Pancreas (tissue), 10 donors: ENCODE data around the gene MYH6. TPM values are rescaled to one million over a fixed set of nuclear protein-coding genes. Genes with fewer than 3 reads are reported as not detected.
"Not testable (repeated sequence)": the region's sequence is repeated elsewhere in the genome, so short reads cannot be mapped to it uniquely, and the experiment has no call there.

Experiments
- ATAC-seq, 4 donors: fragments of 200-7000 bp; cut with Tn5 transposase; one replicate each; pipeline versions ENCODE4 v1.8.0 to v1.9.1; 2020; ENCODE audit warnings: mild to moderate bottlenecking in 4 of 4, moderate library complexity in 4 of 4
- DNase-seq, 6 donors: peaks; one replicate each; pipeline ENCODE4 v3.0.0-alpha.2; 2020
- FAIRE-seq: peaks from 2 replicates; lab custom pipeline; 2012; peaks lifted over from hg19 to GRCh38; lab: Jason Lieb, UNC
- H3K27ac ChIP-seq, 4 donors: fragments of 200-600 bp; sonication (generic); 1 replicate in 3 of 4; 2 replicates in 1 of 4; pipeline versions ENCODE4 v1.5.0 to v1.8.0; 2020
- H3K27me3 ChIP-seq, 4 donors: fragments of 200-600 bp; one replicate each; pipeline ENCODE4 v1.8.0; 2021
- H3K36me3 ChIP-seq, 3 donors: fragments of 200-600 bp; sonication (generic) in 1 of 3; one replicate each; pipeline versions ENCODE4 v1.5.0 to v1.8.0; 2020 to 2021
- H3K4me1 ChIP-seq, 3 donors: fragments of 200-600 bp; one replicate each; pipeline ENCODE4 v1.8.0; 2021
- H3K4me3 ChIP-seq, 4 donors: fragments of 200-600 bp; sonication (generic) in 2 of 4; one replicate each; pipeline versions ENCODE4 v1.5.0 to v1.8.0; 2020 to 2021
- H3K9me3 ChIP-seq, 4 donors: fragments of 200-600 bp; one replicate each; pipeline ENCODE4 v1.8.0; 2021
- WGBS, 2 donors: extraction: QIAGEN DNeasy Blood & Tissue Kit; methylation state at CpG; one replicate each; pipeline ENCODE4 v1.1.7; 2013; 5-methylcytosine and 5-hydroxymethylcytosine counted together
- intact Hi-C, 3 donors: fragments of 100-400 bp; cut with DNase I; formaldehyde crosslinking; loops; one replicate each; pipeline versions ENCODE4 v1.11.1 to v1.14.2; 2022
- polyA plus RNA-seq, 2 donors: library from polyadenylated mRNA; stranded (reverse); fragments of 200-250 nt; gene quantifications; one replicate each; pipeline ENCODE4 v1.2.3, GENCODE V29; 2013
- total RNA-seq, 6 donors: library from RNA; stranded (reverse); fragmentation: NEBNext Ultra II Directional in 4 of 6; extraction: Animal tissue kit (Norgen Biotek cat#: 25700) in 4 of 6; gene quantifications; one replicate each; pipeline versions ENCODE4 v1.2.1 to v1.2.4, GENCODE V29; 2021 to 2023
- TF ChIP-seq, protein P1 (sequence below), 4 donors: fragments of 200-600 bp; sonication (generic) in 3 of 4; IDR thresholded peaks; one replicate each; pipeline versions ENCODE4 v1.5.0 to v1.8.0; 2021; ENCODE audit warnings: antibody characterized with exemption in 4 of 4
- donor health status: healthy with polysubstance abuse.
- donor health status: DM: no; HTN: no; CAD: no; lungs with moderate emphysema.
- donor health status: DM: no; HTN: no; CAD: no.
- donor health status: control.
- donor health status: control.
- donor health status: Bipolar disorder and iron deficiency.
- donor health status: DM: yes; HTN: yes; CAD: no.
- donor health status: DM: no; HTN: no; CAD: no.
- donor health status: DM: no; HTN: no; CAD: no.
- donor health status: DM: yes; HTN: yes; CAD: no.

The MYH6 gene
- total and polyA plus RNA-seq, 8 donors = 0.03 to 0.72 (median 0.11) TPM; not detected in 2

DNA sequence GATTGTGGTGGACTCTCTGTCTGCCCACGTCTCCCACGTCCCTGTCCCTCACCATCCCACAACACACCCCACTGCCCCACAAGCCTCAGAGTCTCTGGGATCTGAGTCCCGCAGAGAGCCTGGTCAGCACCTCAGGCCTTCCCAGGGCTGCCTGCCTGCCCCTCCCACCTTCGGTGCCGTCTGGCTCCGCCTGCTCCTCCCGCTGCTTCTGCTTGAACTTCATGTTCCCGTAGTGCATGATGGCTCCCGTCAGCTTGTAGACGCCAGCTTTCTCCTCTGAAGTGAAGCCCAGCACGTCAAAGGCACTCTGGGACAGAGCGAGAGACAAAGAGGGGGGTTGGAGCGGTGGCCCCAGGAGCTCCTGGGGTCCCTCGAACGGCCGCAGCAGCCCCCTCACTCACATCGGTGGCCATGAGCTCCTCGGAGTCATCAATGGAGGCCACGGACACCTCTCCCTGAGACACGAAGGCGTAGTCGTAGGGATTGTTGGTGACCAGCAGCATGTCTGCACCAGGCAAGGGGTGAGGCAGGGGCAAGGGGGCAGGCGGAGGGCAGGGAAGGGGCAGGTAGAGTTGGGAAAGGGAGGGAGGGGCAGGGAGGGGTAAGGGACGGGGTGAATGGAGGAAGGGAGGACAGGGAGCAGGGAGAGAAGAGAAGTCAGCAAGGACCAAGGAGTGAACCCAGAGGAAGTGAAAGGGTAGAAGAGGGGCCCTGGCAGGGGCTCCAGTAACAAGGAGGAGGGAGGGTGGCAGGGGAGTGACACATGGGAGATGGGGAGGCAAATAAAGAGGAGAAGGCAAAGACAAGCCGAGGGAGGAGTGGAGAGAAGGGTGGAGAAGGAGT lies 5.6 kb downstream of the MYH6 start:
- intact Hi-C loops = no loop called here
- no peaks in the 10 kb centered on the region for H3K9me3 ChIP-seq
- DNase-seq (no peak), FAIRE-seq (no peak), ATAC-seq (no peak)
- no peaks in the 10 kb centered on the region for H3K4me1 ChIP-seq
- WGBS, 2 donors = 42 to 50% methylated on average over 25 of the region's 25 CpGs
- TF ChIP-seq, protein P1, sequence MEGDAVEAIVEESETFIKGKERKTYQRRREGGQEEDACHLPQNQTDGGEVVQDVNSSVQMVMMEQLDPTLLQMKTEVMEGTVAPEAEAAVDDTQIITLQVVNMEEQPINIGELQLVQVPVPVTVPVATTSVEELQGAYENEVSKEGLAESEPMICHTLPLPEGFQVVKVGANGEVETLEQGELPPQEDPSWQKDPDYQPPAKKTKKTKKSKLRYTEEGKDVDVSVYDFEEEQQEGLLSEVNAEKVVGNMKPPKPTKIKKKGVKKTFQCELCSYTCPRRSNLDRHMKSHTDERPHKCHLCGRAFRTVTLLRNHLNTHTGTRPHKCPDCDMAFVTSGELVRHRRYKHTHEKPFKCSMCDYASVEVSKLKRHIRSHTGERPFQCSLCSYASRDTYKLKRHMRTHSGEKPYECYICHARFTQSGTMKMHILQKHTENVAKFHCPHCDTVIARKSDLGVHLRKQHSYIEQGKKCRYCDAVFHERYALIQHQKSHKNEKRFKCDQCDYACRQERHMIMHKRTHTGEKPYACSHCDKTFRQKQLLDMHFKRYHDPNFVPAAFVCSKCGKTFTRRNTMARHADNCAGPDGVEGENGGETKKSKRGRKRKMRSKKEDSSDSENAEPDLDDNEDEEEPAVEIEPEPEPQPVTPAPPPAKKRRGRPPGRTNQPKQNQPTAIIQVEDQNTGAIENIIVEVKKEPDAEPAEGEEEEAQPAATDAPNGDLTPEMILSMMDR (IDR thresholded peaks at IDR 0.05) = no peak
- no peak overlapping the region for H3K27ac ChIP-seq
- H3K4me3 ChIP-seq = no peak overlapping the region
- H3K36me3 ChIP-seq = no peaks in the 10 kb centered on the region
- no peaks in the 10 kb centered on the region for H3K27me3 ChIP-seq

DNA sequence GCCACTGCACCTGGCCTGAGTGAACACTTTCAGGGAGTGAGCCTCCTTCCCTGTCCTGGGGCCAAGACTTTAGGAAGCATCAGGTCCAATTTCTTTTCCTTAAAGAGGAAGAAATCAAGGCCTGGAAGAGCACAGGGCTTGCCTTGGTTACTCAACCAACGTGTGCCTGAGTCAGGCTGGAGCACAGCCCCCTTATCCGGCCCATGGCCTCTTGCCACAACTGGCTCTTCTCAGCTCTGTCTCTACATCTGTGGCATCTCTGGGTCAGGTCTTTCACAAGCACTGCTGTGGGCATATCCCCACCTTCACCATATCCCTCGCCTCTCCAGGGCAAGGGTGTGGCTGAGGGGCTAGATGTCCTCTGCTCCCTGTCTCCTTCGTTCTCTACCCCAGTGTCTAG lies 6.8 kb downstream of the MYH6 start:
- DNase-seq (no peak), ATAC-seq (no peak), FAIRE-seq (no peak)
- H3K27ac ChIP-seq = no peak overlapping the region
- no peaks in the 10 kb centered on the region for H3K9me3 ChIP-seq
- H3K36me3 ChIP-seq = no peaks in the 10 kb centered on the region
- TF ChIP-seq, protein P1 (IDR thresholded peaks at IDR 0.05) = no peak
- 63 to 88% methylated on average over 4 of the region's 4 CpGs for WGBS, 2 donors
- no peaks in the 10 kb centered on the region for H3K27me3 ChIP-seq
- intact Hi-C loops = no loop called here
- H3K4me3 ChIP-seq = no peak overlapping the region
- no peaks in the 10 kb centered on the region for H3K4me1 ChIP-seq

DNA sequence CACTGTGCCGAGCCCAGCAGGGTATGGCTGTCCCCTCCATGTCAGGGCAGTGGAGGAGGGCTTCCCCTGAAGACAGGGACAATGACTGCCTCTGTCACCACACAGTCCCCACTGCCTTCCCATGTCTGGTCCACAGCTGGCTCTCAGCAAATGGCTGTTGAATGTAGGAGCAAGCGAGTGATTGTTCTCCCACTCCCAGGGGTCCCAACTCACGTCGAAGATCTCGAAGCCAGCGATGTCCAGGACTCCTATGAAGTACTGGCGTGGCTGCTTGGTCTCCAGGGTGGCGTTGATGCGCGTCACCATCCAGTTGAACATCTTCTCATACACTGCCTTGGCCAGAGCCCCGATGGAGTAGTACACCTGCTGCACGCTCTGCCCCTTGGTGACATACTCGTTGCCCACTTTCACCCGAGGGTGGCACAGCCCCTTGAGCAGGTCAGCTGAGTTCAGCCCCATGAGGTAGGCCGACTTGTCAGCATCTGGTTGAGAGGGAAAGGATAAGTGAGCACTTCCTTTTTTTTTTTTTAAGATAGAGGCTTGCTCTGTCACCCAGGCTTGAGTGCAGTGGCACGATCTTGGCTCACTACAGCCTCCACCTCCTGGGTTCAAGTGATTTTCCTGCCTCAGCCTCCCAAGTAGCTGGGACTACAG lies 7.5 kb downstream of the MYH6 start:
- H3K27ac ChIP-seq, DNase-seq, H3K4me3 ChIP-seq, H3K4me1 ChIP-seq, intact Hi-C loops, H3K36me3 ChIP-seq, FAIRE-seq, ATAC-seq, H3K9me3 ChIP-seq, H3K27me3 ChIP-seq: not testable (repeated sequence)
- 77 to 88% methylated on average over 16 of the region's 16 CpGs for WGBS, 2 donors

DNA sequence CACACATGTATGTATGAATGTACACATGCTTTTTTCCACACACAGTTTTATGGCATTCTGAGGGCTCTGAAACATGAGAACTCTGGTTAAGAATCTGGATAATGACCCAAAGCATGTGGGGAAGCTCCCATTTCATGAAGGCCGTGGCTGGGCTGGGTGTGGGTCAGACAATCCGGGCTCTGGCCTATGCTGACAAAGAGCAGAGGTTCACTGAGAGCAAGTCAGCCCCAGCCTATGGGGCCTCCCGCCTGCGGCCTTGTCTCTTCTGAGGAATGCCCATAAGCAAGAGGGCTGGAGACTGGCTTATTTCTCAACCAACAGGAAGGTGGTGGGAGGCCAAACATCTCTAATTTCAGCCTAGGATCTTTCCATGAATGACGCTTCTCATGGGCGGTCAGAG lies 8.5 kb downstream of the MYH6 start:
- H3K27ac ChIP-seq = no peak overlapping the region
- no peaks in the 10 kb centered on the region for H3K9me3 ChIP-seq
- no peak for FAIRE-seq
- intact Hi-C loops = no loop called here
- TF ChIP-seq, protein P1 (IDR thresholded peaks at IDR 0.05) = no peak
- DNase-seq = no peak
- no peak for ATAC-seq
- H3K4me1 ChIP-seq = no peaks in the 10 kb centered on the region
- H3K27me3 ChIP-seq = no peaks in the 10 kb centered on the region
- H3K4me3 ChIP-seq = no peak overlapping the region
- no peaks in the 10 kb centered on the region for H3K36me3 ChIP-seq
- 81 to 83% methylated on average over 6 of the region's 6 CpGs for WGBS, 2 donors

DNA sequence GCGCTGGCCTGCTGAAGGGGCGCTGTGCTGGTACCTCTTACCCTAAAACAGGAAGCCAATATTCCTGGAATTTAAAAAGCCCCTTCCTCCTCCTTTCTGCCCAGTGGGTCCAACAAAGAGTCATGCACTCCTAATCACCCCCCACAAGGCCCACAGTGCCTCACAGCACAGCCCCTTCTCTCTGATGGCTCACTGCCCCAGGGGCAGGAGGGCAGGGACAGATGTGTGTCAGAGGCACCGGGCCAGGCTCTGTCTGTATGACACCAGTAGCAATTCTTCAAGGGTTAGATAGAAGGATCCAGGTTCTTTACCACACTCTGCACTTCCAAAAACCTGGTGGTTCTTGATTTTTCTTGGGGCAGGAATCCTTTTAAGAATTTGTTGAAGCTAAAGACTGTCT lies 8.9 kb downstream of the MYH6 start:
- H3K4me3 ChIP-seq = no peak overlapping the region
- ATAC-seq = no peak
- intact Hi-C loops = no loop called here
- no peaks in the 10 kb centered on the region for H3K27me3 ChIP-seq
- DNase-seq = no peak
- H3K27ac ChIP-seq = no peak overlapping the region
- H3K36me3 ChIP-seq = no peaks in the 10 kb centered on the region
- no peaks in the 10 kb centered on the region for H3K4me1 ChIP-seq
- FAIRE-seq = no peak
- H3K9me3 ChIP-seq = no peaks in the 10 kb centered on the region
- TF ChIP-seq, protein P1 (IDR thresholded peaks at IDR 0.05) = no peak
- WGBS, 2 donors = 91 to 94% methylated on average over 3 of the region's 3 CpGs
